ENCODE results near the gene RAB3GAP2.

DNA sequence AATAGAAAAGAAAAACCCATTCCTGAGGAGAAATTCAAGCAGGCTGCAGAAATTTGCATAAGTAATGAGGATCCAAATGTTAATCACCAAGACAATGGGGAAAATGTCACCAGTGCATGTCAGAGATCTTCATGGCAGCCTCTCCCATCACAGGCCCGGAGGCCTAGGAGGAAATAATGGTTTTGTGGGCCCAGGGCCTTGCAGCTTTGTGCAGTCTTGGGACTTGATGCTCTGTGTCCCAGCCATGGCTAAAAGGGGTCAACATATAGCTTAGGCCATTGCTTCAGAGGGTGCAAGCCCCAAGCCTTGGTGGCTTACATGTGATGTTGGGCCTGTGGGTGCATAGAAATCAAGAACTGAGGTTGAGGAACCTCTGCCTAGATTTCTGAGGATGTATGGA is 22.7 kb downstream of the RAB3GAP2 start:
- TF ChIP-seq, protein P1, sequence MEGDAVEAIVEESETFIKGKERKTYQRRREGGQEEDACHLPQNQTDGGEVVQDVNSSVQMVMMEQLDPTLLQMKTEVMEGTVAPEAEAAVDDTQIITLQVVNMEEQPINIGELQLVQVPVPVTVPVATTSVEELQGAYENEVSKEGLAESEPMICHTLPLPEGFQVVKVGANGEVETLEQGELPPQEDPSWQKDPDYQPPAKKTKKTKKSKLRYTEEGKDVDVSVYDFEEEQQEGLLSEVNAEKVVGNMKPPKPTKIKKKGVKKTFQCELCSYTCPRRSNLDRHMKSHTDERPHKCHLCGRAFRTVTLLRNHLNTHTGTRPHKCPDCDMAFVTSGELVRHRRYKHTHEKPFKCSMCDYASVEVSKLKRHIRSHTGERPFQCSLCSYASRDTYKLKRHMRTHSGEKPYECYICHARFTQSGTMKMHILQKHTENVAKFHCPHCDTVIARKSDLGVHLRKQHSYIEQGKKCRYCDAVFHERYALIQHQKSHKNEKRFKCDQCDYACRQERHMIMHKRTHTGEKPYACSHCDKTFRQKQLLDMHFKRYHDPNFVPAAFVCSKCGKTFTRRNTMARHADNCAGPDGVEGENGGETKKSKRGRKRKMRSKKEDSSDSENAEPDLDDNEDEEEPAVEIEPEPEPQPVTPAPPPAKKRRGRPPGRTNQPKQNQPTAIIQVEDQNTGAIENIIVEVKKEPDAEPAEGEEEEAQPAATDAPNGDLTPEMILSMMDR (conservative IDR thresholded peaks at IDR 0.05 in 1 of 2, IDR thresholded peaks at IDR 0.05 in 1 of 2; ENCODE audit: low read depth in 1 of 2, low read length in 2 of 2): no peak
- no peak for TF ChIP-seq EZH2 (IDR thresholded peaks at IDR 0.05; ENCODE audit: low read length, missing control alignments)

Measured in fibroblast of lung (primary cell).